ENCODE data around the gene VNN1. TPM values are rescaled to one million over a fixed set of nuclear protein-coding genes. Genes with fewer than 3 reads are reported as not detected.
A peak's percentile ranks its signal among the peaks of the same experiment; 100 is the strongest.

The VNN1 gene
- total RNA-seq, 1 donor from 2014 or later: 10.0 TPM

GRCh38 chr6:132733814-132734213, 20.0 kb upstream of the VNN1 start:
- DNase-seq (no peak), ATAC-seq (peak in 1 of 2 donors; percentile 63)
- intact Hi-C loops (cut with DNase I): no loop called here
- no peaks in the 10 kb centered on the region for H3K9me3 ChIP-seq
- no peak overlapping the region for H3K4me3 ChIP-seq
- no peak for TF ChIP-seq CTCF (IDR thresholded peaks at IDR 0.05)
- H3K36me3 ChIP-seq: no peaks in the 10 kb centered on the region
- peaks cover 45% of the 10 kb centered on the region for H3K4me1 ChIP-seq
- H3K27ac ChIP-seq: peak overlapping the region; percentile 57
- H3K27me3 ChIP-seq (ENCODE audit: low read depth): no peaks in the 10 kb centered on the region

DNA sequence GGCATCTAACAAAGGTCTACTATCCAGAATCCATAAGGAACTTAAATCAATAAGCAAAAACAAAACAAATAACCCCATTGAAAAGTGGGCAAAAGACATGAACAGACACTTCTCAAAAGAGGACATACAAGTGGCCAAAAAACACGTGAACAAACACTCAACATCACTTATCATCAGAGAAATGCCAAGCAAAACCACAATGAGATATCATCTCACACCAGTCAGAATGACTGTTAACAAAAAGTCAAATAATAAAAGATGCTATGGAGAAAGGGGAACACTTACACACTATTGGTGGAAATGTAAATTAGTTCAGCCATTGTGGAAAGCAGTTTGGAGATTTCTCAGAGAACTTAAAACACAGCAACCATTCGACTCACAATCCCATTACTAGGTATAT, 19.4 kb upstream of the VNN1 start:
- no peaks in the 10 kb centered on the region for H3K36me3 ChIP-seq
- H3K27ac ChIP-seq: no peak overlapping the region
- ATAC-seq: no peak
- H3K4me1 ChIP-seq: peaks cover 45% of the 10 kb centered on the region
- no peak overlapping the region for H3K4me3 ChIP-seq
- no peaks in the 10 kb centered on the region for H3K9me3 ChIP-seq
- intact Hi-C loops (cut with DNase I): no loop called here
- DNase-seq: no peak
- TF ChIP-seq CTCF (IDR thresholded peaks at IDR 0.05): no peak
- H3K27me3 ChIP-seq (ENCODE audit: low read depth): no peaks in the 10 kb centered on the region

DNA sequence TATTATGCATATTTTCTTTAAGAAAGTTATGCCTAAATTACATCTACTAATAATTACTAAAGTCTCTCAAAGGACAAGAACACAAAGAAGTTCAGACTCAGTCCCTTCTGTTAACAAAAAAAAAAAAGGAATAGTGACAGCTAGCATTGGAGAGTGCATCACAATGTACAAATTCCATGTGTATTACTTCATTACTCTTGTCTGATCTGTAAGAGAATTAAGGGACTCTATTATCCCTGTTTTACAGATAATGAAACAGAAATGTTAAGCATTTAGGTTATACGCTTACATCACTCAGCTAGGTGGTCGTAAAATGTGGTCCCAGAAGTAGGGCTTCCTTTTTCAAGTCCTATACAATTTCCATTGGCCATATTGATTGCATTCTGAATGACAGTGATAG, 17.2 kb upstream of the VNN1 start:
- no peak for DNase-seq
- ATAC-seq: no peak
- Histone ChIP-seq H3K4me3 (no peak overlapping the region), H3K36me3 (no peaks in the 10 kb centered on the region), H3K27me3 (ENCODE audit: low read depth) (no peaks in the 10 kb centered on the region), H3K4me1 (peaks cover 33% of the 10 kb centered on the region), H3K9me3 (no peaks in the 10 kb centered on the region), H3K27ac (no peak overlapping the region)
- intact Hi-C loops (cut with DNase I): no loop called here
- no peak for TF ChIP-seq CTCF (IDR thresholded peaks at IDR 0.05)

DNA sequence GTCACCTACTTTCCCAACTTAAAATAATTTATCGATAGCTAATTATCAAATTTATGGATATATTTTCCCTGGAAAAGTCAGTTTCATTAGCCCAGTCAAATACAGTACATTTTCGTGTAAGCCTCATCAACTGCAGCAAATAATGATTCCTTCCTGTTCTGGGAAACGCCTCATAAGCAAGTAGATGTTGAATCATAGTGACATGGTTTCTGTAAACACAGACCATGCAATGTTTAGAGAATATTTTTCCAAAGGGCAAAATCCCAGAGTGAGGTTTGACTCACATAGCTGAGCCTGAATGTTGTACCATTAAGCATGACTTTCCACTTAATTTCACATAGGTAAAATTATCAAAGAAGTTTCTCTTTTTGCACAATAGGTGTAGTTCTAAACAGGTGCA, 16.7 kb upstream of the VNN1 start:
- peaks cover 28% of the 10 kb centered on the region for H3K4me1 ChIP-seq
- no peaks in the 10 kb centered on the region for H3K9me3 ChIP-seq
- no peak overlapping the region for H3K27ac ChIP-seq
- no peaks in the 10 kb centered on the region for H3K27me3 ChIP-seq (ENCODE audit: low read depth)
- DNase-seq: no peak
- intact Hi-C loops (cut with DNase I): no loop called here
- peak in 1 of 2 donors; percentile 53 for ATAC-seq
- TF ChIP-seq CTCF (IDR thresholded peaks at IDR 0.05): no peak
- H3K36me3 ChIP-seq: no peaks in the 10 kb centered on the region
- no peak overlapping the region for H3K4me3 ChIP-seq

- H3K27me3 ChIP-seq (ENCODE audit: low read depth): no peaks in the 10 kb centered on the region
- ATAC-seq: no peak
- no peaks in the 10 kb centered on the region for H3K9me3 ChIP-seq
- no peak overlapping the region for H3K4me3 ChIP-seq
- TF ChIP-seq CTCF (IDR thresholded peaks at IDR 0.05): no peak
- no peak for DNase-seq
- intact Hi-C loops (cut with DNase I): no loop called here
- no peaks in the 10 kb centered on the region for H3K36me3 ChIP-seq
- H3K27ac ChIP-seq: no peak overlapping the region
- peaks cover 11% of the 10 kb centered on the region for H3K4me1 ChIP-seq
These were observed 14.8 kb upstream of the VNN1 start for GRCh38 chr6:132728616-132729015.

GRCh38 chr6:132726608-132726975, 12.7 kb upstream of the VNN1 start:
- no peaks in the 10 kb centered on the region for H3K36me3 ChIP-seq
- H3K27me3 ChIP-seq (ENCODE audit: low read depth): no peaks in the 10 kb centered on the region
- H3K4me1 ChIP-seq: peaks cover 11% of the 10 kb centered on the region
- DNase-seq (no peak), ATAC-seq (no peak)
- intact Hi-C loops (cut with DNase I): no loop called here
- no peak for TF ChIP-seq CTCF (IDR thresholded peaks at IDR 0.05)
- H3K9me3 ChIP-seq: no peaks in the 10 kb centered on the region
- no peak overlapping the region for H3K4me3 ChIP-seq
- H3K27ac ChIP-seq: no peak overlapping the region
